GM21381 (cell line): ENCODE measurements around the gene SHROOM1.

ENCODE experiments used
- ATAC-seq: cut with Tn5 transposase; IDR thresholded peaks from one replicate; pipeline ENCODE4 v1.9.1; 2021; ENCODE audit warnings: mild to moderate bottlenecking, moderate library complexity; ENCODE audit not compliant: unreplicated experiment

Gene SHROOM1

DNA sequence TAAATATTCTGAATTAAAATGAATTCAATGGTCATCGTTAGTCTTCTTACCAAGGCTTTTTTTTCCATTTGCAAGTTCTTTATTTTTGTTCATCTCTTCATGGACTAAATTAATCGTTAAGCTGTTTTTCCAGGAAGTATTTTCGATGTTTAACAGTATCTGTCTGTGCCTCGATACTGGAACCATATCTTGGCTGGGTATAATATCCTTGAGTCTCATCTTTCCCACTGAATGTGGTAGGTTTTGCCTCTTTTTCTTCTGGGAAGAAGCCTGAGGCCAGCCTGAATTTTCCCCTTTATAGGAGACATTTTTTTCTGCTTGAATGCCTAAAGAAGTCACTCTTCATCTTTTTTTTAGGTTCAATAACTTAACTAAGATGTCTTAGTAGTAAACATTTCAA is 49.4 kb downstream of the SHROOM1 start:
- ATAC-seq, result no peak

DNA sequence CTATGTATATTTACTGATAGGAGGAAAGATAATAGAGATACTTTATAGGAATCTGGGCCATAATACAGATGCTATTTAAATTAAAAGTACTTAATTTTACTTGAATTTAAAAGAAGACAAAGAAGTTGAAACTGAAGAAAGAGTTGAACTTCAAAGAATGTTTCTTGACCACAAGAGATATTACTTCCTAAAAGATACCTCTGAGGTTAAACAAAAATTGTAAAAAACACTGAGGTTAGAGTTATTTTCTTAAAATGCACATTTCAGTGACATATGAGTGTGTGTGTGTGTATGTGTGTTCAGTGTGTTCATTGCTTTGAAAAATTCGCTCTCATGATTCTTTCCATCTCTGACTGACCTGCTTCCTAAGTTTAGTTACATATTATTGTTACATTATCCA is 49.9 kb downstream of the SHROOM1 start:
- no peak for ATAC-seq

DNA sequence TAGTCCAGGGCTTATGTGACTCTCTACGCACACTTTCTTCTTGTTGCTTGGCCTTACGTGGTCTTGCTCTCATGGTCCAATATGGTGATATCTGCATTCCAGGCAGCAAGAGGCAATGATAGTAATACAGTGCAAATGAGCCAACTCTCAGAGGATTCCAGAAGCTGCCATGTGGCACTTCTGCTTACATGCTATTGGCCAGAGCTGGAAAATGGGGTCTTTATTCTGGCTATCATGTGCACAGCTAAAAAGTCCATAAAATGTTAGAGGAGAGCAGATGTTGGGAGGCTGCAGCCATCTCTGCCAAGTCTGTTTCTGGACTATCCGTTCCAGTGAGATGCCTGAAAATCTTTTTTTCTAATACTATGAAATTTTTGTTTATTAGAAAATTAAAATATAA is 50.5 kb downstream of the SHROOM1 start:
- no peak for ATAC-seq

DNA sequence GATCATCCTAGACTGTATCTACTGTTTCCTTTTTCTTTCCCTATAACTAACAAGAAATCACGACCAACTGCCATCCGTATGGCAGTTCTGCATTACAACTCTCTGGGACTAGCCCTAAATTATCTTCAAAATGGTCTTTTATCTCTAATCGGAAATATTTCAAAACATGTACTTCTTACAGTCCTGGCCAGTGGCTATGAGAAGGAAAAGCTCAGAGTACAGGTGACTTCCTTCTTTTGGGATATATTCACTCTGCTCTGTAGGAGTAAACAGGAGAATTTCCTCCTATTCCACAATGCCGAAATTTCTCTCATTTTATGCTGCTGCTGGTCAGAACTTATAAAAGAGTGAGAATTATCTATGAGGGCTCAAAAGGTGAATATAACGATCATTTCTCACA is 51.6 kb downstream of the SHROOM1 start:
- ATAC-seq, result no peak

DNA sequence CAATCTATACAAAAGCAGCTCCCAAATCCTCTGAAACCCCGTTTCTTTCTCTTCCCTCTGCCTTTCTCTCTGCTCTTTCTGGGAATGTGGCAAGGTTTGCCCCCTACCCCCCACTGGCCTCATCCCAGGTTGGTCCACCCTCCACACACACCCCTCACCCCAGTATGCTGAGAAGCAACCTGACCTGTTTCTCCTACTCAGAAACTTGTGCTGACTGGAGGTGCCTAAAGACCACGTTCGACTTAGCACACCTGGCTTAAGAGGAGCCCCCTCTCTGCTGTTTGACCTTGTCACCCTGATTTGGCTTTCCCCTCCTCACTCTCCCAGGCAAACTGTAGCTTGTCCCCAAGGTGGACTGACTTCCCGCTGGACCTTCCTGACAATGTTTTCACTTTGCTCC is 52.3 kb downstream of the SHROOM1 start:
- no peak for ATAC-seq

DNA sequence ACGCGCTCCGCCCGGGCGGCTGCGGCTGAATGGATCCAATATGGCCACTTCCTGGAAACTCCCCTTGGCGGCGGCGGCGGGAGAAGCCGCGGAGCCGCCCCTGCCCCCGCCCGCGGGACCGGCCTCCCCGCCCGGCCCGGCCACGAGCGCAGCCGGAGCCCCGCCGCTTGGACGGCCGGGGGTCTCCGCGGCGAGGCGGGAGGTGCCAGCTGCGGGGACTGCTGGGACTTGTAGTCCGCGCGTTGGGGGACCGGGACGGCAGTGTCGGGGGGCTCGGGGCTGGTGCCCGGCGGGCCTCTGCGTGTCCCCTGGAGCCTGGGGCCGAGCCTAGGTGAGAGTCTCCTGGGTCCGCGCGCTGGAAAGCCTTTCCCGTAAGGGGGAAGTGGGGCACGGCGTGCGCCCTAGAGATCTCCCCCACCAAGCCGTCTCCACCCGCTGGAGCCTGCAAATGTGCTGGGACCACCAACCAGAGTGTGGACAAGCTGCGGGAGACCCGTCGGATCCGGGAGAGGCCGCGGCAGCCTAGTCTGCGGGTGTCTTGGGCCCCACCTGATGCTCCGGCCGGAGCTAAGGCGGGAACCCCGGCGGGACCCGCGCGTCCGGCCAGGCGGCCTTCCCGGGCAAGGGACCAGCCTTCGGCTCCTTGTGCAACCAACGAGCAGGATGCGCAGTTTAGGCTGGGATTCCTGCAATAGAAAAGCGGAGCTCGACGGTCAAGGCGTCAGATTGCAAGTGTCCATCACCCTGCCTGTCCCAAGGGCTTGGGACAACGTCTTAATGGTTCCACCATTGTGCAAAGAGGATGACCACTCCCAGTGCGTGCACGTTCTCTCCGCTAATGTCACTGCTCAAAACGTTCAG is 53.0 kb downstream of the SHROOM1 start, which contains the start of gene SEPTIN8:
Gene SEPTIN8 (minus strand): TSS at position 31 of the 861 bp plus-strand sequence. CDS start 102 bp downstream, outside the sequence.
- peak; percentile 60 for ATAC-seq

DNA sequence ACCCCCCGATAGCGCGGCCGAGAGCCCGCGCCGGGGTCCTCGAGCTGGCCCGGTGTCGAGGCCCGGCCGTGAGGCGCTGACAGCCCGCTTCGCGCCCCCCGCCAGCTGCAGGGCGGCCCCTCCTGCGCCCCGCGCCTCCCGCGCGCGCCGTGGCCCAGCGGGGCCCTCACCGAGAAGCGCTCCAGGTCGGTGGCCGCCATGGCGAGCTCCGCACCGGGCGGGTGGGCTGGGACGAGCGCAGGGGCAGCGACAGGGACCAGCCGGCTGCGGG is 53.6 kb downstream of the SHROOM1 start:
- ATAC-seq, result no peak

DNA sequence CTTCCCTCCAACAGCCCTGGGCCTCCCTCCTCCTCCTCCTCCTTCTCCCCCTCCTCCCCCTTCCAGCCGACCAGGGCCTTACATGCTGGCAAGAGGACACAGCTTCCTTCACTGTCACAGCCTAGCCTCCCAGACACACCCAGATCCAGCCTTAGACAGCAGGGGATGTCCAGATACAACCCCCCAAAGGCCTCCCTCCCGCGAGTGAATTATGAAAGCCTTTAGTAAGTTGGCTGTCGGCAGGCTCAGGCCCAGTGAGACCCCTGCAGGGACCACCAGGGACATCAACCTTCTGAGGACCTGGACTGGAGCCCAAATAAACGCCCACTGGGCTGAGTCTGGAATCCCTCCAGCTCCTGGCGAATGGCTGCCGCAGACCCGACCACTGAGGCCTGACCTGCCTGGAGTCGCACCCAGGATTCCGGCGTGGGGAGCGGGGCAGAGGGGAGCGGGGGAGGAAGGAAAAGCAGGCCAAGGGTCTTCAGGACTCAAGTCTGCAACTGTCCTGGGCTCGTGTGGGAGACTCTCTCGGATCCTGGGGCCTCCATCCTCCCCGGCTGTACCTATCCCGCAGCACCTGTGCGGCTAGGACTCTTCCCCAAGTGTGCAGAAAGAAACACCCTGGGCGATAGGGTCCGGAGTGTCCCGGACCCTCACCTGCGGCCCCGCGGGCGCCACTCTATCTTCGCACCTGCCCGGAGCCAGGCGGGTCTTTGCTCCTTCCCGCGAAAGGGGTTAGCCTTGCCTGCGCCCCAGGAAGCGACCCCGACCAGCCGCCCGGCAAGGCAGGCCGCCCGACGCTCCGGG is 54.1 kb downstream of the SHROOM1 start:
- ATAC-seq, result no peak

DNA sequence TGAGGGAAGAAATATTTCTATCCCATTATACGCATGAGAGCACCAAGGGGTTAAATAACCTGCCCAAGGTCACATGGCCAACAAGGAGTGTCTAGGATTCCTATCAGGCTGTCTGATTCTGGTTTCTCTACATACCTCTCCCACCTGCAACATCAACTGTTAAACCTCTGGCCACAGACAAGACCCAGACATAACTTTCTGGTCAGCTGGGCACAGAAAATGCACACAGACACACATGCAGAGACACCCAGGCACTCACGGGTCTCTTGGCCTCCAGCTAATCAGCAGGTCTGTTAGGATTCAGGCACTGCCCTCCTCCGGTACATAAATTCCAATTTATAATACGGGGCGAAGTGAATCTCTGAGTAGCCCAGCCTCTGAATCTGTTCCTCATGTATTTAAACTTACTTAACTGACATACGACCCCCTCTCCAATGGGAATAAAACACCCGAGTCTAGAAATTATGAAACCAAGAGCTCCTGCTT is 54.9 kb downstream of the SHROOM1 start:
- no peak for ATAC-seq

DNA sequence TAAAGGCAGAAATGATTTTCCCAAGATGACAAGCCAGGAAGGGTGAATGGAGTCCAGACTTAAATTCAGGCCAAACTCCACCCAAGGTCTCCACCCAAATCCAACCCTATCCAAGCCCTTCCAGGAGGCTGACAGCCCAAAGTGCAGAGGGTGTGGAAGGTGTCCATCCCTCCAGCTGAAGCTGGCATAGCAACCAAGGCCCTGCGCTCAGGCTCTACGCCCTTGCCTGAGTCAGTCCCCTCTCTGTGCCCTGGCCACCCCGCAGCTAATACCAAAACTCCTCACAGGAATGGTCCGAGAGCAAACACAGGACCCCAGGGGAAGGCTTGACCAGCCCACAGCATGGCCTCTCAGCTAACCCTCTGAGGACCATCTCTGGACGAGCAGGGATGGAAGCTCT is 55.6 kb downstream of the SHROOM1 start:
- ATAC-seq, result no peak

DNA sequence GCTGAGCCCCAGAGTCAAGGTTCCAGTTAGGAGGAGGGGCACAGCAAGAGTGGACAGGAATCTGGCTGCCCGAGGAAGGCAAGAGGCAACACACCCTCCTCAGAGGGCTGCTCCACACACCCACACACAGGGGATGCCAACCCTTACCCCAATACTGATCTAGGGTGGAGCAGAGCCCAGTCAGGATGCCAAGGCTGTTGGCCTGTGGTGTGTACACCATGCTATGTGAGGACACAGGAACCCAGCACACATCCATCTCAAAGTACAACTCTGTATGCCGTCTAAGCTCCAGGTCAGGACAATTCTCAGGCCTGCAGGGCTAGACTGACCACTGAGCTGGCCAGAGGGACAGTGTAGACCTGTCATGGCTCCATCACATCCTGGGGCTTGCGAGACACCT is 56.0 kb downstream of the SHROOM1 start:
- no peak for ATAC-seq

DNA sequence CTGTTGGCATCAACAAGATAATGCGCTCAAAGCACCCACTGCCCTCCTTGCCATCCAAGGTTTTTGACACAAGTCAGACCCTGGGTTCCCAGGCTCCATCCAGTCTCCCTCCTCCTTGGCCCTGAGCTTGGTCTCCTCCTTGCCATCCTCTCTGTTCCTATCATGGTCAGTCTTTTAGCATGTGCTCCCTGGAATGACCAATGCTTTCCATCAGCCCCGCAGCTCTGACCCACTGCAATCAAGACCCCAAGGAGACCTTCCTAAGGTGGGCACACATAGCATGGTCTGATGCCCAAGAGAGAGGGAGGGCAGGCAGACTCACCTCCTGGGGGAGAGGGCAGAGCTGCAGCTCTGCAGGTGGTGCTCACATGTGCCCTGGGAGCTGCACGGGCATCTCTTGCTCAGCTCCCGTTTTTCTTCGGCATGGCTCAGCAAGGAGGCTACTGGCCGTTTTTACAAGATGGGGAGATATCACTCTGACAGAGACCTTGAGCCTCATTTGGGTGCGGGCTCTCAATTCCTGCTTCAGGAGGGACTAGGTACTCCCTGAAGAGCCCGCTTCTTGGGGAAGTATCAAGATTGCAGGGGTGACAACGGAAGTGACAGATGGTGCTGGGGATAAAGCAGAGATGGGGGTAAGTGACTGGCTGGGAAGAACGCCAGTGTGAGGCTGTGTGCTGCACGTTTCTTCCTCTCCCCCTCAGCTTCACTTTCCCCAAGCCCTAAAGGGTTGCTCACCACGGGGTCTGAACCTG is 56.7 kb downstream of the SHROOM1 start:
- no peak for ATAC-seq

DNA sequence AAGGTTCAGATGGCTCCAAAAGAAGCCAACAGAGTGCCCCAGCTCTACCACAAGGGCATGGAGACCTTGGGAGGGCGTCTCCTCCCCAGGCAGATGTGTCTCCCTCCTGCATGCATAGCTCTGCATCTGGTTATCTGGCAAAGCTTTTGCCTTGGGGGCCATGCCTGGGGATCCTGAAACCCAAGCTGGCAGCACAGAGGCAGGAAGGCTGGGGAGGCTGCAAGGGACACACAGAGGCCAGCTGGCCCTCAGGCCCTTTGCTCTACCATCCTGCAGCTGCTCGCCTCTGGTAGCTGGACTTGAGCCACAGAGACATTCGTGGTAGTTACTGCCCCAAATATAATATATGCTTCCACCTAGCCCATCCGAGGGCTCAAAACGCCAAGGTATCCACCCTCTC is 57.3 kb downstream of the SHROOM1 start:
- ATAC-seq, result no peak

DNA sequence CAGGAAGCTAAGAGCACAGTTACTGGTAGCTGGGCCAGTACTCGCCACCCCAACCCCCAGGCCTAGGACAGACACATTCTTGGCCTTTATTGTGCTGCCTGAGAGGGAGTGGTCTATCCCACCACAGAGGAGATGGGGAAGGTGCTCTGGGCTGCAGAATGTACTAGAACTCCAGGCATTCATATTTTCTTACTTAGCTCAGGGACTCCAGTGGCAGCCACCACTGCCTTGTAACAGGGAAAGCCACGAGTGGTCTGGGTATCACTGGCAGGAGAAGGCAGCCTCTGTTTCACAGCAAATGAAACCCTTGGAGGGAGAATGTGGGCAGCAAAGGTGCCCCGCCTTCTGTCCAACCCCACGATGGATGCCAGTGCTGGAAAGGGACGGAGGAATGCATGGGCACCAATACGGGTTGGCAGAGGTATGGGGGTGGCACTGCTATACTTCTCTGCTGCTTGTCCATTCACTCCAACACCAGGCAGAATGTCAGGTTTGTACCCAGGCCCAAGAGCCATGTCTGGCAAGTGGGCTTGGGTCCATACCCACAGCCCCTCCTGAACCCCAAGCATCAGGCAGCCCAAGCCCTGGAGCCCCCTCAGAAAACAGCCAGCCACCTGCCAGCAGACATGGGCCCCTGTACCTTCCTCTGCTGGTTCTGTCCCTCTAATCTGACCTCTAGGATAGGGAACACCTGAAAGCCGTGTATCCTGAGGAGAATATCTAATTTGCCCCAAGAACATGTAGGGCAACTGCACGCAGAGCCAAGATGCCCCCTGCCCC is 58.0 kb downstream of the SHROOM1 start:
- ATAC-seq, result no peak
